Astrocyte (in vitro differentiated cells and primary cell): Measurements from ENCODE around the gene SYTL1.

Experiments
- CTCF ChIP-seq: IDR thresholded peaks from 2 replicates; pipeline ENCODE4 v1.5.1; 2011; ENCODE audit warnings: low read depth, mild to moderate bottlenecking, inconsistent platforms, low read length, moderate library complexity; ENCODE audit not compliant: insufficient read depth
- EZH2 ChIP-seq: IDR thresholded peaks from 2 replicates; pipeline ENCODE4 v1.6.1; 2012; ENCODE audit warnings: mild to moderate bottlenecking, low read length, inconsistent platforms; ENCODE audit not compliant: insufficient read depth

GRCh38 chr1:27393641-27394281 is 51.9 kb downstream of the SYTL1 start:
- TF ChIP-seq EZH2 (no peak), CTCF (no peak)
